IPS-20b (cell line): Measurements from ENCODE around the gene CUZD1.
"Not testable (repeated sequence)": the region's sequence is repeated elsewhere in the genome, so short reads cannot be mapped to it uniquely, and the experiment has no call there.

ENCODE experiments used
- H3K27ac ChIP-seq: one replicate; pipeline ENCODE4 v1.5.1; 2013; ENCODE audit warnings: low read length
- H3K27me3 ChIP-seq: 2 replicates; pipeline ENCODE4 v1.6.1; 2013; ENCODE audit warnings: mild to moderate bottlenecking, low read length, inconsistent platforms; ENCODE audit not compliant: insufficient read depth
- H3K36me3 ChIP-seq: 2 replicates; pipeline ENCODE4 v1.6.1; 2013; ENCODE audit warnings: low read depth, mild to moderate bottlenecking, inconsistent platforms, low read length, moderate library complexity; ENCODE audit not compliant: insufficient read depth
- H3K4me1 ChIP-seq: 2 replicates; pipeline ENCODE4 v1.6.1; 2013; ENCODE audit warnings: mild to moderate bottlenecking, control low read depth, inconsistent platforms, low read length, moderate library complexity; ENCODE audit not compliant: insufficient read depth
- H3K4me3 ChIP-seq: 2 replicates; pipeline ENCODE4 v1.5.1; 2013; ENCODE audit warnings: mild to moderate bottlenecking, low read length, inconsistent platforms
- H3K9ac ChIP-seq: 2 replicates; pipeline ENCODE4 v1.6.1; 2013; ENCODE audit warnings: low read depth, mild to moderate bottlenecking, inconsistent platforms, low read length, moderate library complexity
- H3K9me3 ChIP-seq: 2 replicates; pipeline ENCODE4 v1.6.1; 2013; ENCODE audit warnings: mild to moderate bottlenecking, low read depth, low read length, inconsistent platforms; ENCODE audit not compliant: insufficient read depth

Gene CUZD1

GRCh38 chr10:122845783-122846332 is at the start of gene CUZD1:
Gene CUZD1, minus strand, starts transcription at chr10:122845857. Its CDS starts 14 bp downstream, at chr10:122845843.
- peaks cover 6% of the 10 kb centered on the region; the same call in 1 of the 2 replicates for H3K9me3 ChIP-seq
- H3K4me3 ChIP-seq: peak within 1 kb of the TSS; percentile 46; the same call in 1 of the 2 replicates
- H3K36me3 ChIP-seq: peaks cover 14% of the 10 kb centered on the region; the same call in 1 of the 2 replicates
- H3K4me1 ChIP-seq: peaks cover 18% of the 10 kb centered on the region; the same call in 1 of the 2 replicates
- no peaks in the 10 kb centered on the region for H3K27me3 ChIP-seq
- peak within 1 kb of the TSS; percentile 62 for H3K27ac ChIP-seq
- H3K9ac ChIP-seq: peak within 1 kb of the TSS; percentile 62; the same call in 1 of the 2 replicates

GRCh38 chr10:122894261-122894944 is 48.7 kb upstream of the CUZD1 start:
- no peaks in the 10 kb centered on the region for H3K27me3 ChIP-seq
- H3K36me3 ChIP-seq: no peaks in the 10 kb centered on the region
- no peak overlapping the region for H3K4me3 ChIP-seq
- H3K27ac ChIP-seq: no peak overlapping the region
- H3K9me3 ChIP-seq: no peaks in the 10 kb centered on the region
- H3K9ac ChIP-seq: no peak overlapping the region
- no peaks in the 10 kb centered on the region for H3K4me1 ChIP-seq

GRCh38 chr10:122884166-122884565 is 38.5 kb upstream of the CUZD1 start:
- Histone ChIP-seq H3K27me3 (peaks cover 15% of the 10 kb centered on the region; the same call in 1 of the 2 replicates), H3K9me3 (no peaks in the 10 kb centered on the region), H3K27ac (no peak overlapping the region), H3K4me1 (no peaks in the 10 kb centered on the region), H3K36me3 (no peaks in the 10 kb centered on the region), H3K9ac (no peak overlapping the region), H3K4me3 (no peak overlapping the region)

- H3K4me1 ChIP-seq: peaks cover 3% of the 10 kb centered on the region; the same call in 1 of the 2 replicates
- H3K27ac ChIP-seq: no peak overlapping the region
- no peaks in the 10 kb centered on the region for H3K36me3 ChIP-seq
- no peak overlapping the region for H3K9ac ChIP-seq
- no peaks in the 10 kb centered on the region for H3K9me3 ChIP-seq
- peaks cover 22% of the 10 kb centered on the region; the same call in 1 of the 2 replicates for H3K27me3 ChIP-seq
- no peak overlapping the region for H3K4me3 ChIP-seq
Measured at GRCh38 chr10:122882766-122883165, 37.1 kb upstream of the CUZD1 start.

- Histone ChIP-seq H3K36me3 (no peaks in the 10 kb centered on the region), H3K27me3 (peaks cover 22% of the 10 kb centered on the region; the same call in 1 of the 2 replicates), H3K27ac (no peak within 1 kb of the TSS), H3K4me3 (peak within 1 kb of the TSS; percentile 56; the same call in 1 of the 2 replicates), H3K9ac (peak within 1 kb of the TSS; percentile 26; the same call in 1 of the 2 replicates), H3K9me3 (no peaks in the 10 kb centered on the region), H3K4me1 (peaks cover 32% of the 10 kb centered on the region; the same call in 1 of the 2 replicates)
Measured at GRCh38 chr10:122879339-122880273, 33.9 kb upstream of the CUZD1 start, which contains the start of gene FAM24B. Gene FAM24B, minus strand, starts transcription at chr10:122879581. Its CDS starts 29,066 bp downstream, at chr10:122850515.

GRCh38 chr10:122878799-122879338 is 33.2 kb upstream of the CUZD1 start:
- Histone ChIP-seq H3K27ac (no peak overlapping the region), H3K27me3 (peaks cover 22% of the 10 kb centered on the region; the same call in 1 of the 2 replicates), H3K9me3 (no peaks in the 10 kb centered on the region), H3K36me3 (no peaks in the 10 kb centered on the region), H3K4me1 (peaks cover 39% of the 10 kb centered on the region; the same call in 1 of the 2 replicates), H3K4me3 (peak overlapping the region; percentile 56; the same call in 1 of the 2 replicates), H3K9ac (no peak overlapping the region; the same call in 1 of the 2 replicates)

GRCh38 chr10:122877264-122877663 is 31.6 kb upstream of the CUZD1 start:
- Histone ChIP-seq H3K36me3 (no peaks in the 10 kb centered on the region), H3K9me3 (no peaks in the 10 kb centered on the region), H3K9ac (peak overlapping the region; percentile 83; the same call in 1 of the 2 replicates), H3K27ac (peak overlapping the region; percentile 90), H3K4me3 (peak overlapping the region; percentile 44; the same call in 1 of the 2 replicates), H3K4me1 (peaks cover 49% of the 10 kb centered on the region; the same call in 1 of the 2 replicates), H3K27me3 (peaks cover 22% of the 10 kb centered on the region; the same call in 1 of the 2 replicates)

GRCh38 chr10:122876467-122876855 is 30.8 kb upstream of the CUZD1 start:
- Histone ChIP-seq H3K27me3 (peaks cover 22% of the 10 kb centered on the region; the same call in 1 of the 2 replicates), H3K9ac (peak overlapping the region; percentile 83), H3K9me3 (no peaks in the 10 kb centered on the region), H3K4me1 (peaks cover 49% of the 10 kb centered on the region; the same call in 1 of the 2 replicates), H3K27ac (peak overlapping the region; percentile 90), H3K36me3 (no peaks in the 10 kb centered on the region), H3K4me3 (peak overlapping the region; percentile 44)

- Histone ChIP-seq H3K9ac (peak overlapping the region; percentile 83), H3K4me3 (peak overlapping the region; percentile 44), H3K27me3 (peaks cover 19% of the 10 kb centered on the region; the same call in 1 of the 2 replicates), H3K9me3 (no peaks in the 10 kb centered on the region), H3K36me3 (no peaks in the 10 kb centered on the region), H3K27ac (peak overlapping the region; percentile 90), H3K4me1 (peaks cover 49% of the 10 kb centered on the region; the same call in 1 of the 2 replicates)
Measured at GRCh38 chr10:122875843-122876466, 30.3 kb upstream of the CUZD1 start.

- H3K9ac ChIP-seq, H3K27me3 ChIP-seq, H3K9me3 ChIP-seq, H3K27ac ChIP-seq, H3K4me3 ChIP-seq, H3K36me3 ChIP-seq: not testable (repeated sequence)
- peaks cover 38% of the 10 kb centered on the region; the same call in 1 of the 2 replicates for H3K4me1 ChIP-seq
Measured at GRCh38 chr10:122871947-122872346, 26.3 kb upstream of the CUZD1 start.
